PC-3 (cell line): ENCODE data around the gene DCLK1.

Source experiments
- CTCF ChIP-seq: fragments of 300-600 bp; sonication (generic); conservative IDR thresholded peaks from 2 replicates; pipeline ENCODE4 v1.5.1; 2017; ENCODE audit warnings: antibody characterized with exemption, low read depth, mild to moderate bottlenecking, low read length
- EZH2 ChIP-seq: fragments of 300-600 bp; sonication (generic); IDR thresholded peaks from one replicate; pipeline ENCODE4 v1.6.1; 2017; ENCODE audit warnings: antibody characterized with exemption, mild to moderate bottlenecking, low read length; ENCODE audit not compliant: unreplicated experiment
- EZH2phosphoT487 ChIP-seq: fragments of 300-600 bp; sonication (generic); IDR thresholded peaks from 2 replicates; pipeline ENCODE4 v1.6.1; 2018; ENCODE audit warnings: mild to moderate bottlenecking, antibody characterized with exemption, low read length, borderline replicate concordance

GRCh38 chr13:35917942-35918645 lies 213.1 kb downstream of the DCLK1 start:
- TF ChIP-seq CTCF (no peak), EZH2 (no peak), EZH2phosphoT487 (no peak)
